Lung microvascular endothelial cell (primary cell): Measurements from ENCODE around the gene PSAT1. TPM values are rescaled to one million over a fixed set of nuclear protein-coding genes. Genes with fewer than 3 reads are reported as not detected.

Experiments used
- DNase-seq, 2 donors: peaks; one replicate each; pipeline versions ENCODE4 v3.0.0 to v3.0.0-alpha.2; 2010; ENCODE audit warnings: low read depth in 2 of 2
- total RNA-seq: library from RNA; depleted of rRNA; stranded (reverse); fragments of >200 nt; gene quantifications from 2 replicates; pipeline ENCODE4 v1.2.1, GENCODE V29; 2014

The PSAT1 gene
- total RNA-seq, 1 donor from 2014 or later: 10.3 TPM

- peak; percentile 24 to 41 for DNase-seq
Observed at GRCh38 chr9:78365748-78366697, 69.1 kb downstream of the PSAT1 start.

DNA sequence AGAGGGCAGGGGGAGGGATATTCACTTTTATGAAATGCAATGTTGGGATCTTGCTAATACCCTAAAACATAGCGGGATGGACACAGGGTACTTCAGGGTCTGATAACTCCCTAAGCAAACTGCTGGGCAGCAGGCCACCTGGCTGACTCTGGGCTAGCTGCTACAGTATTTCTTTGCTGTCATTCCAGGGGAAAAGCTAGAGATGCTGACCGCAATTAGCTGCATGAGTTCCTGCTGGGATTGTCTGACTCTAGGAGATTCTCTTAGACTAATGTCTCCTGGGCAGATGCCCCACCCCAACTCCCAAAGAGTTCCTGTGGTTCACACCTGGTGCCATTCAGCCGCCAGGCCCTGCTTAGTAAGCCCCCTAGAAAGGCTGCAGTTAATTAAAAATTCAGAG, 69.9 kb downstream of the PSAT1 start:
- DNase-seq: no peak

- DNase-seq: no peak
Observed at GRCh38 chr9:78368236-78368635, 71.3 kb downstream of the PSAT1 start.

- peak; percentile 72 to 82 for DNase-seq
Observed at GRCh38 chr9:78369639-78370219, 72.8 kb downstream of the PSAT1 start.

GRCh38 chr9:78370991-78371390, 74.1 kb downstream of the PSAT1 start:
- peak in 1 of 2 donors; percentile 5 for DNase-seq

- no peak for DNase-seq
Observed at GRCh38 chr9:78371981-78372380, 75.1 kb downstream of the PSAT1 start.

Other genes with a start within 250 kb of the PSAT1 start
- gene CEP78, start 61.0 kb upstream of the PSAT1 start, total RNA-seq: 8.7 TPM in 2 replicates